Panc1 (cell line): ENCODE results near the gene MAGI2. TPM values are rescaled to one million over a fixed set of nuclear protein-coding genes. Genes with fewer than 3 reads are reported as not detected.
A peak's percentile ranks its signal among the peaks of the same experiment; 100 is the strongest.

ENCODE experiments used
- ATAC-seq: fragments of 200-7000 bp; cut with Tn5 transposase; 2 replicates; pipeline ENCODE4 v1.9.1; 2020; ENCODE audit warnings: mild to moderate bottlenecking, moderate library complexity
- BruUV-seq: library from RNA; stranded (reverse); fragments of 400-500 nt; replicated peaks from 2 replicates; lab custom pipeline; 2021; lab: Mats Ljungman, UMichigan
- CTCF ChIA-PET: fragments of 300-600 bp; sonication (Branson Sonifier 250); formaldehyde crosslinking; loops from one replicate; lab custom pipeline; 2022; ENCODE audit warnings: antibody characterized with exemption; lab: Charles Lee
- POLR2A ChIA-PET: fragments of 300-600 bp; sonication (Branson Sonifier 250); formaldehyde crosslinking; loops from one replicate; lab custom pipeline; 2022; ENCODE audit warnings: antibody characterized with exemption; lab: Charles Lee
- DNase-seq: peaks from one replicate; pipeline ENCODE4 v3.0.0-alpha.2; 2010; ENCODE audit warnings: low read depth, low spot score
- H3K27ac ChIP-seq: 2 replicates; pipeline ENCODE4 v1.5.1; 2011; ENCODE audit warnings: mild to moderate bottlenecking, low read length, inconsistent platforms
- H3K27me3 ChIP-seq: fragments of 200-500 bp; sonication (Bioruptor generic); 2 replicates; pipeline ENCODE4 v1.6.0; 2014; ENCODE audit warnings: low read length, inconsistent platforms; ENCODE audit not compliant: control insufficient read depth, insufficient read depth
- H3K36me3 ChIP-seq: fragments of 200-500 bp; sonication (Bioruptor generic); 2 replicates; pipeline ENCODE4 v1.5.1; 2014; ENCODE audit warnings: inconsistent platforms, mild to moderate bottlenecking, low read length, moderate library complexity; ENCODE audit not compliant: control insufficient read depth, insufficient read depth
- H3K4me1 ChIP-seq: 2 replicates; pipeline ENCODE4 v1.5.1; 2011; ENCODE audit warnings: inconsistent platforms, mild to moderate bottlenecking, low read length, moderate library complexity; ENCODE audit not compliant: control insufficient read depth, insufficient read depth
- H3K4me3 ChIP-seq, 2 experiments: 2 replicates each; pipeline ENCODE4 v1.5.1; 2011 to 2012; ENCODE audit warnings: low read depth in 2 of 2, low read length in 2 of 2, mild to moderate bottlenecking in 2 of 2, inconsistent platforms in 1 of 2, moderate library complexity in 1 of 2
- H3K9me3 ChIP-seq: fragments of 200-500 bp; sonication (Bioruptor generic); 2 replicates; pipeline ENCODE4 v1.5.1; 2014; ENCODE audit warnings: low read depth, mild to moderate bottlenecking, inconsistent platforms, low read length, moderate library complexity; ENCODE audit not compliant: control insufficient read depth, insufficient read depth
- CTCF ChIP-seq: fragments of 450-650 bp; IDR thresholded peaks from 2 replicates; pipeline ENCODE4 v1.5.1; 2017; ENCODE audit warnings: mild to moderate bottlenecking
- POLR2AphosphoS5 ChIP-seq: IDR thresholded peaks from 2 replicates; pipeline ENCODE4 v1.6.1; 2012; ENCODE audit warnings: mild to moderate bottlenecking, low read depth, low read length, moderate library complexity
- SIN3A ChIP-seq: IDR thresholded peaks from 2 replicates; pipeline ENCODE4 v1.6.1; 2012; ENCODE audit warnings: low read depth, mild to moderate bottlenecking, low read length, moderate library complexity, borderline replicate concordance; ENCODE audit not compliant: insufficient read depth
- TCF7L2 ChIP-seq: IDR thresholded peaks from 2 replicates; pipeline ENCODE4 v1.6.1; 2011; ENCODE audit warnings: mild to moderate bottlenecking, low read depth, low read length, inconsistent platforms
- in situ Hi-C: cut with HindIII; loops from 2 replicates; pipeline ENCODE4 v1.10.0; 2016; ENCODE audit warnings: low sequenced_read_pairs, low pct_unique_long_range_greater_than_20kb
- intact Hi-C: fragments of 100-400 bp; cut with micrococcal nuclease; formaldehyde crosslinking; loops from one replicate; pipeline ENCODE4 v1.10.0; 2022; ENCODE audit not compliant: unreplicated experiment
- total RNA-seq: library from RNA; stranded (reverse); gene quantifications from one replicate; pipeline ENCODE4 v1.2.1, GENCODE V29; 2021; ENCODE audit not compliant: unreplicated experiment
- TF ChIP-seq, protein P1 (sequence below), 2 experiments: IDR thresholded peaks; 2 replicates each; pipeline ENCODE4 v1.6.1; 2011 to 2012; ENCODE audit warnings: low read depth in 2 of 2, control low read depth in 1 of 2, low read length in 1 of 2, mild to moderate bottlenecking in 1 of 2, moderate library complexity in 1 of 2; ENCODE audit not compliant: insufficient read depth in 1 of 2

The MAGI2 gene
- total RNA-seq, 1 experiment from 2014 or later: 5.4 TPM

DNA sequence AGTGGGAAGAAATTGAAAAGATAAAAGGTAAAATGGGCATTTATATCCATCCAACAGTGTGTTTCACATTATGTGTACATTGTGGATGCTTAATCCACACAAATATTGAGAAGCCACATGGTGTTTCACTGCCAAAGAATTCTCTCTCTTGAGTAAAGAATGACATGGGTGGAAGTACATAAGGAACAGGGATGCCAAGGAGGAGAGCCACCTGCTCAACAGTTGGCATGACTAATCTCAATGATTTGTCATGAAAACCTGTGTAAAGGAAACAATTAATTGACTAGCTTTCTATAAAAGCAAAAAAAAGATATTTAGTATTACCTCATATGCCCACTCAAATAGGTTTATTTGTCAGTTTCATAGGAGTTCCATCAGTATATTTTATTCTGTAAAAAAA lies 43.1 kb downstream of the MAGI2 start:
- ChIA-PET CTCF (no interaction called here), POLR2A (no interaction called here)
- BruUV-seq: no TSS peak
- DNase-seq (no peak), ATAC-seq (no peak)
- Histone ChIP-seq H3K27ac (no peak overlapping the region), H3K4me1 (peaks cover 14% of the 10 kb centered on the region; the same call in 1 of the 2 replicates), H3K9me3 (no peaks in the 10 kb centered on the region), H3K4me3 (no peak overlapping the region), H3K36me3 (no peaks in the 10 kb centered on the region), H3K27me3 (no peaks in the 10 kb centered on the region)
- TF ChIP-seq TCF7L2: no peak
- TF ChIP-seq, protein P1, sequence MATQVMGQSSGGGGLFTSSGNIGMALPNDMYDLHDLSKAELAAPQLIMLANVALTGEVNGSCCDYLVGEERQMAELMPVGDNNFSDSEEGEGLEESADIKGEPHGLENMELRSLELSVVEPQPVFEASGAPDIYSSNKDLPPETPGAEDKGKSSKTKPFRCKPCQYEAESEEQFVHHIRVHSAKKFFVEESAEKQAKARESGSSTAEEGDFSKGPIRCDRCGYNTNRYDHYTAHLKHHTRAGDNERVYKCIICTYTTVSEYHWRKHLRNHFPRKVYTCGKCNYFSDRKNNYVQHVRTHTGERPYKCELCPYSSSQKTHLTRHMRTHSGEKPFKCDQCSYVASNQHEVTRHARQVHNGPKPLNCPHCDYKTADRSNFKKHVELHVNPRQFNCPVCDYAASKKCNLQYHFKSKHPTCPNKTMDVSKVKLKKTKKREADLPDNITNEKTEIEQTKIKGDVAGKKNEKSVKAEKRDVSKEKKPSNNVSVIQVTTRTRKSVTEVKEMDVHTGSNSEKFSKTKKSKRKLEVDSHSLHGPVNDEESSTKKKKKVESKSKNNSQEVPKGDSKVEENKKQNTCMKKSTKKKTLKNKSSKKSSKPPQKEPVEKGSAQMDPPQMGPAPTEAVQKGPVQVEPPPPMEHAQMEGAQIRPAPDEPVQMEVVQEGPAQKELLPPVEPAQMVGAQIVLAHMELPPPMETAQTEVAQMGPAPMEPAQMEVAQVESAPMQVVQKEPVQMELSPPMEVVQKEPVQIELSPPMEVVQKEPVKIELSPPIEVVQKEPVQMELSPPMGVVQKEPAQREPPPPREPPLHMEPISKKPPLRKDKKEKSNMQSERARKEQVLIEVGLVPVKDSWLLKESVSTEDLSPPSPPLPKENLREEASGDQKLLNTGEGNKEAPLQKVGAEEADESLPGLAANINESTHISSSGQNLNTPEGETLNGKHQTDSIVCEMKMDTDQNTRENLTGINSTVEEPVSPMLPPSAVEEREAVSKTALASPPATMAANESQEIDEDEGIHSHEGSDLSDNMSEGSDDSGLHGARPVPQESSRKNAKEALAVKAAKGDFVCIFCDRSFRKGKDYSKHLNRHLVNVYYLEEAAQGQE (IDR thresholded peaks at IDR 0.05; ENCODE audit: insufficient read depth in 1 of 2, low read depth in 2 of 2, low read length in 1 of 2): no peak
- no peak for TF ChIP-seq CTCF
- in situ Hi-C loops: no loop called here
- intact Hi-C loops: no loop called here

- BruUV-seq: no TSS peak
- intact Hi-C loops: no loop called here
- no peak for ATAC-seq
- ChIA-PET CTCF (no interaction called here), POLR2A (no interaction called here)
- H3K36me3 ChIP-seq: no peaks in the 10 kb centered on the region
- H3K4me3 ChIP-seq: no peak overlapping the region
- TF ChIP-seq SIN3A (no peak), POLR2AphosphoS5 (no peak), CTCF (no peak), TCF7L2 (no peak)
- TF ChIP-seq, protein P1 (IDR thresholded peaks at IDR 0.05; ENCODE audit: insufficient read depth in 1 of 2, low read depth in 2 of 2, low read length in 1 of 2): no peak
- H3K9me3 ChIP-seq: no peaks in the 10 kb centered on the region
- in situ Hi-C loops: no loop called here
- DNase-seq: no peak
- no peaks in the 10 kb centered on the region for H3K27me3 ChIP-seq
- peaks cover 14% of the 10 kb centered on the region; the same call in 1 of the 2 replicates for H3K4me1 ChIP-seq
- peak overlapping the region; percentile 74; the same call in 1 of the 2 replicates for H3K27ac ChIP-seq
Observed at GRCh38 chr7:79407351-79407750, 46.1 kb downstream of the MAGI2 start.
